CD4-positive, alpha-beta memory T cell (primary cell): ENCODE measurements around the gene ATXN7. TPM values are rescaled to one million over a fixed set of nuclear protein-coding genes. Genes with fewer than 3 reads are reported as not detected.
A peak's percentile ranks its signal among the peaks of the same experiment; 100 is the strongest.

ENCODE experiments used
- CTCF ChIA-PET: fragments of 350-600 bp; sonication (Branson Sonifier 250); formaldehyde crosslinking; loops from one replicate; lab custom pipeline; 2021; ENCODE audit warnings: inconsistent platforms; ENCODE audit not compliant: partially characterized antibody; lab: Charles Lee
- POLR2A ChIA-PET: fragments of 350-600 bp; sonication (Branson Sonifier 250); formaldehyde crosslinking; loops from one replicate; lab custom pipeline; 2021; ENCODE audit not compliant: partially characterized antibody; lab: Charles Lee
- DNase-seq, 5 donors: peaks; one replicate each; pipeline versions ENCODE4 v3.0.0 to v3.0.0-alpha.2; 2020 to 2022; ENCODE audit warnings: mixed read lengths in 1 of 5
- H3K27ac ChIP-seq: one replicate; pipeline ENCODE4 v1.7.0; 2013; ENCODE audit warnings: low read depth, low read length
- H3K27me3 ChIP-seq: 2 replicates; pipeline ENCODE4 v1.7.0; 2013; ENCODE audit warnings: mild to moderate bottlenecking, low read length, moderate library complexity; ENCODE audit not compliant: insufficient read depth
- H3K36me3 ChIP-seq: 2 replicates; pipeline ENCODE4 v1.7.0; 2013; ENCODE audit warnings: mild to moderate bottlenecking, low read length, moderate library complexity; ENCODE audit not compliant: insufficient read depth
- H3K4me1 ChIP-seq: 2 replicates; pipeline ENCODE4 v1.7.0; 2013; ENCODE audit warnings: mild to moderate bottlenecking, low read length, moderate library complexity; ENCODE audit not compliant: insufficient read depth
- H3K4me3 ChIP-seq, 2 donors: one replicate each; pipeline ENCODE4 v1.7.0; 2013; ENCODE audit warnings: low read length in 2 of 2, mild to moderate bottlenecking in 1 of 2
- H3K9me3 ChIP-seq, 2 donors: one replicate each; pipeline ENCODE4 v1.7.0; 2013; ENCODE audit warnings: low read length in 2 of 2, control low read depth in 1 of 2; ENCODE audit not compliant: control insufficient read depth in 1 of 2
- H3K27ac Mint-ChIP-seq, 7 donors: one replicate each; pipeline ENCODE4 v1.8.0; 2020 to 2021; ENCODE audit warnings: mixed read lengths in 7 of 7, mild to moderate bottlenecking in 6 of 7, inconsistent platforms in 3 of 7, moderate library complexity in 3 of 7
- H3K27me3 Mint-ChIP-seq, 2 donors: one replicate each; pipeline ENCODE4 v1.8.0; 2020 to 2021; ENCODE audit warnings: mixed read lengths in 2 of 2
- H3K36me3 Mint-ChIP-seq, 2 donors: one replicate each; pipeline ENCODE4 v1.8.0; 2020 to 2021; ENCODE audit warnings: mixed read lengths in 2 of 2, inconsistent platforms in 1 of 2, mild to moderate bottlenecking in 1 of 2
- H3K4me1 Mint-ChIP-seq, 4 donors: one replicate each; pipeline ENCODE4 v1.8.0; 2020 to 2021; ENCODE audit warnings: mixed read lengths in 4 of 4, mild to moderate bottlenecking in 1 of 4
- H3K4me3 Mint-ChIP-seq, 8 donors: one replicate each; pipeline ENCODE4 v1.8.0; 2020 to 2021; ENCODE audit warnings: mixed read lengths in 8 of 8, mild to moderate bottlenecking in 7 of 8, moderate library complexity in 6 of 8, inconsistent platforms in 3 of 8
- H3K9me3 Mint-ChIP-seq, 8 donors: one replicate each; pipeline ENCODE4 v1.8.0; 2020 to 2021; ENCODE audit warnings: mixed read lengths in 8 of 8, mild to moderate bottlenecking in 5 of 8, inconsistent platforms in 3 of 8, moderate library complexity in 1 of 8
- intact Hi-C: fragments of 100-400 bp; cut with micrococcal nuclease; formaldehyde crosslinking; loops from one replicate; pipeline ENCODE4 v1.15.1; 2023
- polyA plus RNA-seq, 2 donors: library from polyadenylated mRNA; unstranded; fragments of 300-500 nt; fragmentation: Illumina TruSeq; gene quantifications; one replicate each; pipeline ENCODE4 v1.2.3, GENCODE V29; 2021
- total RNA-seq, 2 experiments: library from RNA; stranded (reverse); gene quantifications; one replicate each; pipeline ENCODE4 v1.2.3, GENCODE V29; 2021

The ATXN7 gene, protein sequence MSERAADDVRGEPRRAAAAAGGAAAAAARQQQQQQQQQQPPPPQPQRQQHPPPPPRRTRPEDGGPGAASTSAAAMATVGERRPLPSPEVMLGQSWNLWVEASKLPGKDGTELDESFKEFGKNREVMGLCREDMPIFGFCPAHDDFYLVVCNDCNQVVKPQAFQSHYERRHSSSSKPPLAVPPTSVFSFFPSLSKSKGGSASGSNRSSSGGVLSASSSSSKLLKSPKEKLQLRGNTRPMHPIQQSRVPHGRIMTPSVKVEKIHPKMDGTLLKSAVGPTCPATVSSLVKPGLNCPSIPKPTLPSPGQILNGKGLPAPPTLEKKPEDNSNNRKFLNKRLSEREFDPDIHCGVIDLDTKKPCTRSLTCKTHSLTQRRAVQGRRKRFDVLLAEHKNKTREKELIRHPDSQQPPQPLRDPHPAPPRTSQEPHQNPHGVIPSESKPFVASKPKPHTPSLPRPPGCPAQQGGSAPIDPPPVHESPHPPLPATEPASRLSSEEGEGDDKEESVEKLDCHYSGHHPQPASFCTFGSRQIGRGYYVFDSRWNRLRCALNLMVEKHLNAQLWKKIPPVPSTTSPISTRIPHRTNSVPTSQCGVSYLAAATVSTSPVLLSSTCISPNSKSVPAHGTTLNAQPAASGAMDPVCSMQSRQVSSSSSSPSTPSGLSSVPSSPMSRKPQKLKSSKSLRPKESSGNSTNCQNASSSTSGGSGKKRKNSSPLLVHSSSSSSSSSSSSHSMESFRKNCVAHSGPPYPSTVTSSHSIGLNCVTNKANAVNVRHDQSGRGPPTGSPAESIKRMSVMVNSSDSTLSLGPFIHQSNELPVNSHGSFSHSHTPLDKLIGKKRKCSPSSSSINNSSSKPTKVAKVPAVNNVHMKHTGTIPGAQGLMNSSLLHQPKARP
- total RNA-seq (100 to 1,000 TPM; 153 to 160 TPM), polyA plus RNA-seq (10 to 100 TPM; 13.4 to 25.1 TPM)

DNA sequence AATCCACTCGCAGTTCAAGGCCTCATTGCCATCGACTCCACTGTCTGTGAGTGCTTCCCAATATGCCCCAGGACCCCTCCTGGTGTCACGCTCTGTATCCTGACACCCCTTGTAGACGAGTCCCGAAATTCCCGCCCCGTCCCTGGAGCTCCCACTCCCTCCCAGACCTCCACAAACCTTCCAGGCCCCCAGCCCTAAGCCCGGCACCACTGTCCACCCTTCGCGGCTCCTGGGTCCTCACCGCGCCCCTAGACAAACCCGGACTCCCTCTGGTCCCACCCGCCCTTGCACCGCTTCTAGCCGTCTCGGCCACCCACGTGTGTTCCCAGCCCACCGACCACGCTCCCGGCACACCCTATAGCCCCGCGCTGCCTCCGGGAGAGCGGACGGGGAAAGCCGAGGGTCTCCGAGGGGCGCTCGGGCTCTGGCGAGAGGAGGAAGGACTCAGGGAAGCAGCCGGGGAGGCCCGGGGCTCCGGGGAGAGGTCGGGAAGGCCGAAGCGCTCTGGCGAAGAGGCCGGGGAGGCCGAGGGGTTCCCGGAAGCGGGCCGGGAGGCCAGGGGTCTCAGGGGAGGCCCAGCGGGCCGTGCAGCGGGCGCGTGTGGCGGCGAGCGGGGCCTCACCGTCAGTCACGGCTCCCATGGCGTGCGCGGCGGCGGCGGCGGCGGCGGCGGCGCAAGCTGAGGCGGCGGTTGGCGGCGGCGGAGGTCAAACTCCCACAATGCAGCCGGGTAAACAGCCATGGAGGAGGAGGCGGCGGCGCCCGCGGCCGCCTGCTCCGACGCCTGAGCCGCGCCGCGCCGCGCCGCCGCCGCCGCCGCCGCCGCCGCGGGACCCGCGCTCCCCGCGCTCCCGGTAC lies at the start of gene ATXN7, which contains the start of gene THOC7:
ATXN7 (plus strand) TSS at position 718 of the 858 bp plus-strand sequence. CDS start 48,732 bp downstream, outside the sequence.
THOC7 (minus strand) TSS at position 656 of the 858 bp plus-strand sequence; CDS start at position 641, 15 bp downstream.
- H3K27me3 ChIP-seq: no peaks in the 10 kb centered on the region
- ChIA-PET CTCF (no interaction called here), POLR2A (interaction anchor here (0.6 to 3.7 kb wide), 9 partner anchors 12 to 158 kb away, joined by 3 to 28 read pairs (median 3); partner anchors contain the start of gene SCAANT1)
- intact Hi-C loops: loop anchor here (1.0 to 10.0 kb wide), 3 partner anchors 49 to 161 kb away; partner anchors contain the start of genes PSMD6 and SCAANT1
- H3K4me1 ChIP-seq: peaks cover 40% of the 10 kb centered on the region
- no peaks in the 10 kb centered on the region for H3K9me3 ChIP-seq
- Mint-ChIP-seq H3K9me3 (no peaks in the 10 kb centered on the region), H3K4me3 (peak within 1 kb of the TSS; percentile 91 to 97 (median 94)), H3K4me1 (peaks cover 48 to 71% (median 57%) of the 10 kb centered on the region in 4 donors), H3K36me3 (peaks cover 3 to 24% of the 10 kb centered on the region in 2 donors), H3K27ac (peak within 1 kb of the TSS; percentile 83 to 94 (median 92)), H3K27me3 (no peaks in the 10 kb centered on the region)
- H3K36me3 ChIP-seq: no peaks in the 10 kb centered on the region
- peak within 1 kb of the TSS; percentile 76 for H3K27ac ChIP-seq
- peak within 1 kb of the TSS; percentile 68 to 71 for H3K4me3 ChIP-seq
- peak; percentile 65 to 80 (median 76) for DNase-seq

DNA sequence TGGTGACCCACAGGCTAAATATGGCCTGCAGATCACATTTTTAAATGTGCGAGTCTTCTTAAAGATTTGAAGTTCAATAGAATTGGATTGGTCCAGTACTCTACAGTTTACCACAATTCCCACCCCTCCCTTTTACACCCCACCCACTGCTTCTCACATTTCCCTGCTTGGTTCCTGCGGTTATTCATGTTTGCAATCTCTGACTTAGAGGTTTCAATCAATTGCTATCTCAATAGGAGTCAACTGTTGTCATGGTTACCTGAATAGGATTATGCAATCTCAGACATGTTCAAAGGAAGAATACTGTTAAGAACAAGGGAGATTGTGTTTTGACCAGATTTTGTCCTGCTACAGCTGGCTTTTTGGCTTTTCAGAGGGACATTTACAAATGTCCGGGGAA lies 49.4 kb upstream of the ATXN7 start:
- intact Hi-C loops: no loop called here
- H3K27ac Mint-ChIP-seq: no peak overlapping the region
- no peak overlapping the region for H3K27ac ChIP-seq
- H3K27me3 Mint-ChIP-seq: no peaks in the 10 kb centered on the region
- CTCF ChIA-PET: no interaction called here
- no peak for DNase-seq
- no peaks in the 10 kb centered on the region for H3K36me3 ChIP-seq
- H3K9me3 Mint-ChIP-seq: no peaks in the 10 kb centered on the region
- H3K4me3 ChIP-seq: no peak overlapping the region
- H3K4me1 Mint-ChIP-seq: peaks cover 0 to 5% (median 2%) of the 10 kb centered on the region in 4 donors
- peaks cover 0 to 4% of the 10 kb centered on the region in 2 donors for H3K36me3 Mint-ChIP-seq
- no peaks in the 10 kb centered on the region for H3K27me3 ChIP-seq
- H3K9me3 ChIP-seq: no peaks in the 10 kb centered on the region
- POLR2A ChIA-PET: no interaction called here
- H3K4me3 Mint-ChIP-seq: no peak overlapping the region
- H3K4me1 ChIP-seq: no peaks in the 10 kb centered on the region

DNA sequence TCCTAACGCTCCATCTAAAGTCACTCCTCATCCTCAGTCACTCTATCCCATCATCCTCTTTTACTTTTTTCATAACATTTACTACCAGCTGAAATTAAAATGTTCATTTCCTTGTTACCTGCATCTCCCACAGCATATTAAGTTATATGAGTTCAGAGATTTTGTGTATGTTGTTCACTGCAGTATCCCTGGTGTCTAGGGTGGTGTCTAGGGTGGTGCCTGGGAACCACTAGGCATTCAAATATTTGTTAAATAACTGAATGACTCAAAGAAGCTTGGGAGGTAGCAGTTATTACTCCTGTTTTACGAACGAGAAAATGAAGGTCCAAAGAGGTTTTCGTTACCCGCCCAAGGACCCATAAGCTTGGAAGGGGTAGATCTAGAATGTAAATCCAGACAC lies 46.4 kb upstream of the ATXN7 start:
- Histone ChIP-seq H3K27ac (no peak overlapping the region), H3K36me3 (no peaks in the 10 kb centered on the region), H3K27me3 (no peaks in the 10 kb centered on the region), H3K9me3 (no peaks in the 10 kb centered on the region), H3K4me3 (no peak overlapping the region), H3K4me1 (no peaks in the 10 kb centered on the region)
- Mint-ChIP-seq H3K27ac (peak overlapping the region in 1 of 7 donors; percentile 58), H3K4me3 (no peak overlapping the region), H3K36me3 (peaks cover 0 to 4% of the 10 kb centered on the region in 2 donors), H3K4me1 (peaks cover 0 to 5% (median 2%) of the 10 kb centered on the region in 4 donors), H3K9me3 (no peaks in the 10 kb centered on the region), H3K27me3 (no peaks in the 10 kb centered on the region)
- intact Hi-C loops: no loop called here
- POLR2A ChIA-PET: no interaction called here
- no peak for DNase-seq
- CTCF ChIA-PET: interaction anchor here (0.9 to 5.3 kb wide), 8 partner anchors 8 to 1484 kb away, joined by 3 to 47 read pairs (median 4); no protein-coding TSS in a partner anchor

DNA sequence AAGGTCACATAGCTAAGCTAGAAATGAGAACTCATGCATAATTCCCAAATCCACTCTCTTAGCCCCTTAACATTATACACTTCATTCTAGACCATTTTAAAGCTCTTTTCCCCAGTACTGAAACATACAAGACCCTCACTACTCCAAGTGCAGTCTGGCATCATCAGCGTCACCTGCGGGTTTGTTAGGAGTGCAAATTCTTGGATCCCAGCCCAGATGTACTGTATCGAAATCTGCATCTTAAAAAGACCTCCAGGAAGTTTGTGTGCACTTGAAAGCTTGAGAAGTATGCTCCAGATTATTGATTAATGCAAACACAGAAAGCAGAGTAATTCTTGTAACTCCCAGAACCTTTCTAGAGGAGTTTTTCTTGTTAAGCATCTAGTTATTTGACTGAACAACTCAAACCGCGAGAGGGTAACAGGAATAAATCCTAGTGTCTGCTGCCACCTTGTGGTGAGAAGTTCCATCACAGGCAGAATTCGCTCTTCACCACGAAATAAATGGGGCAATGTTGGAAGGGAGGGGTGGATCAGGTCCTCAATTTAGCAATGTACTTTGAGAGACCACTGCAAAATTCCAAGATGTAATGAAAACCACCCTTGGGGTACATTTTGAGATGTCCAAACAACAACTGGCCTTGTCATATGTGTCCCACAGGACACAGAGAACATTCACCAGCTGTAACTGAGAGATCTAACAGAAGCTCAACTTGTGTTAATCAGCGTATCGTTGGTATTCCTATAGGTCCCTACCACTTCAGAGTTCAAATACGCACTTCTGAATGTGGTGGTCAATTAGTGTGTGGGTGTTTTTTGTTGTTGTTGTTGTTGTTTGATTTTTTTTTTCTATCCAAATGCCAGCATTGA lies 45.2 kb upstream of the ATXN7 start:
- no peak overlapping the region for H3K27ac Mint-ChIP-seq
- CTCF ChIA-PET: interaction anchor here (0.6 to 5.3 kb wide), 24 partner anchors 9 to 1619 kb away, joined by 3 to 47 read pairs (median 3); no protein-coding TSS in a partner anchor
- POLR2A ChIA-PET: no interaction called here

DNA sequence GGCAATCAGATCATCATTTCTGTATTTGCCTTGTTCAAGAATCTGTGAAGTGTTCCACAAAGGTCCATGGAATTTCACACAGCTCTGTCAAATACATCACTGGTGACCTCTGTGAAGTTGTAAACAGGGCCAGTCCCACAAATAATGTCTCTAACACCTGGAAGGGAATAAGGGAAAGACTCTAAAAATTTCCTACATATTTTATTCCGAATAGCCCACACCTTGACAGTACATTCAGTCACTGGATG lies 44.6 kb upstream of the ATXN7 start, which contains the start of gene C3orf49:
C3orf49 (plus strand) TSS at position 149 of the 248 bp plus-strand sequence. CDS start 173 bp downstream, outside the sequence.
- Mint-ChIP-seq H3K4me3 (no peak within 1 kb of the TSS), H3K36me3 (peaks cover 0 to 4% of the 10 kb centered on the region in 2 donors), H3K4me1 (peaks cover 0 to 5% (median 2%) of the 10 kb centered on the region in 4 donors), H3K27ac (no peak within 1 kb of the TSS), H3K9me3 (peaks cover 0 to 1% (median 0%) of the 10 kb centered on the region in 8 donors), H3K27me3 (no peaks in the 10 kb centered on the region)
- ChIA-PET CTCF (interaction anchor here (0.6 to 5.3 kb wide), 15 partner anchors 9 to 1620 kb away, joined by 3 to 47 read pairs (median 5); no protein-coding TSS in a partner anchor), POLR2A (no interaction called here)
- no peaks in the 10 kb centered on the region for H3K36me3 ChIP-seq
- H3K27me3 ChIP-seq: no peaks in the 10 kb centered on the region
- H3K9me3 ChIP-seq: no peaks in the 10 kb centered on the region
- intact Hi-C loops: no loop called here
- no peak within 1 kb of the TSS for H3K4me3 ChIP-seq
- H3K27ac ChIP-seq: no peak within 1 kb of the TSS
- no peaks in the 10 kb centered on the region for H3K4me1 ChIP-seq
- DNase-seq: no peak

More for the DNA sequence above, 45.2 kb upstream of the ATXN7 start:
- H3K36me3 Mint-ChIP-seq: peaks cover 0 to 4% of the 10 kb centered on the region in 2 donors
- peak; percentile 41 to 58 (median 48) for DNase-seq
- Histone ChIP-seq H3K9me3 (no peaks in the 10 kb centered on the region), H3K4me1 (no peaks in the 10 kb centered on the region), H3K27ac (no peak overlapping the region), H3K27me3 (no peaks in the 10 kb centered on the region), H3K36me3 (no peaks in the 10 kb centered on the region), H3K4me3 (no peak overlapping the region)
- H3K9me3 Mint-ChIP-seq: peaks cover 0 to under 1% (median 0%) of the 10 kb centered on the region in 8 donors
- H3K27me3 Mint-ChIP-seq: no peaks in the 10 kb centered on the region
- intact Hi-C loops: loop anchor here (1.0 kb wide), 2 partner anchors 466 to 1486 kb away; no protein-coding TSS in a partner anchor
- no peak overlapping the region for H3K4me3 Mint-ChIP-seq
- H3K4me1 Mint-ChIP-seq: peaks cover 0 to 5% (median 2%) of the 10 kb centered on the region in 4 donors

DNA sequence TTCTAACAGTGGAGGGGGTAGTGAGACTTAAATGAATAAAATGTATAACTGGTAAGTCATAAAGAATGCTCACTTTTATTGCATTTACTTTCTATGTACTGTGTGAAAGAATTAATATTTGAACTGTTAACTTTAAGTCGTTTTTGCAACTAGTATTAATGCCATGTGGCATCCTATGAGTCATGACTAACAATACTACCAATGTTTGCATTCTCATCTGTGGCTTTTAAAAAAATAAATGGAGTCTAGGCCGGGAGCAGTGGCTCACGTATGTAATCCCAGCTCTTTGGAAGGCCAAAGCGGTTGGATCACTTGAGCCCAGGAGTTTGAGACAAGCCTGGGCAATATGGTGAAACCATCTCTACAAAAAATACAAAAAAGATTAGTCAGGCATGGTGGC lies 39.4 kb upstream of the ATXN7 start:
- Mint-ChIP-seq H3K4me1 (no peaks in the 10 kb centered on the region), H3K27ac (no peak overlapping the region), H3K4me3 (no peak overlapping the region), H3K27me3 (no peaks in the 10 kb centered on the region), H3K36me3 (no peaks in the 10 kb centered on the region), H3K9me3 (peaks cover 0 to 1% (median 0%) of the 10 kb centered on the region in 8 donors)
- POLR2A ChIA-PET: no interaction called here
- H3K36me3 ChIP-seq: no peaks in the 10 kb centered on the region
- CTCF ChIA-PET: interaction anchor here (1.4 kb wide), 1 partner anchor 8 kb away, joined by 5 read pairs; no protein-coding TSS in a partner anchor
- intact Hi-C loops: no loop called here
- H3K27ac ChIP-seq: no peak overlapping the region
- H3K9me3 ChIP-seq: no peaks in the 10 kb centered on the region
- H3K4me3 ChIP-seq: no peak overlapping the region
- no peaks in the 10 kb centered on the region for H3K27me3 ChIP-seq
- DNase-seq: no peak
- H3K4me1 ChIP-seq: no peaks in the 10 kb centered on the region
